Ishikawa (cell line): ENCODE measurements around the gene OARD1.

Source experiments
- EGR1 ChIP-seq: IDR thresholded peaks from 2 replicates; pipeline ENCODE4 v1.6.1; 2012
- EP300 ChIP-seq: IDR thresholded peaks from 2 replicates; pipeline ENCODE4 v1.6.1; 2012; ENCODE audit warnings: borderline replicate concordance
- NFIC ChIP-seq: IDR thresholded peaks from 2 replicates; pipeline ENCODE4 v1.6.1; 2012
- RAD21 ChIP-seq: IDR thresholded peaks from 2 replicates; pipeline ENCODE4 v1.6.1; 2012; ENCODE audit warnings: low read depth
- TAF1 ChIP-seq: IDR thresholded peaks from 2 replicates; pipeline ENCODE4 v1.6.1; 2012; ENCODE audit warnings: low read depth, mild to moderate bottlenecking
- TCF12 ChIP-seq: IDR thresholded peaks from 2 replicates; pipeline ENCODE4 v1.6.1; 2012; ENCODE audit warnings: low read depth
- TF ChIP-seq, protein P1 (sequence below): IDR thresholded peaks from 2 replicates; pipeline ENCODE4 v1.6.1; 2012; ENCODE audit warnings: low read depth, mild to moderate bottlenecking
- TF ChIP-seq, protein P2 (sequence below): IDR thresholded peaks from 2 replicates; pipeline ENCODE4 v1.6.1; 2012

DNA sequence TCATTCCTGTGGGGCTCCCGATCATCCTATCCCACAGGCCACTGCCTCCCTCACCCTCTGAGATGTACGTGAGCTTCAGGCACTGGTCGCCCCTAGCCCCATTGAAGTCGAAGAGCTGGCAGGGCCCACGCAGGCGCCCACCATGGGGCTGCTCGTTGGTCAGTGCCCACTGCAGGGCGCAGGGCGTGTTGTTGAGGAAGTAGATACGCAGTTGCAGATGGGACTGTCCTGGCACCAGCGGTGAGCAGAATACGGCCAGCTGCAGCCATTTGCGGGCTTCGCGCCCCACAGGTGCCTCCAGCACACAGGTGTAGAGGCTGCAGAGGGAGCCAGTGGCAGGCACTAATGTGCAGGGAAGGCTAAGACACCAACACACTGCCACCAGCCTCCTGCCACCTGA, 39.3 kb downstream of the OARD1 start:
- TF ChIP-seq TAF1 = no peak
- TF ChIP-seq, protein P1, sequence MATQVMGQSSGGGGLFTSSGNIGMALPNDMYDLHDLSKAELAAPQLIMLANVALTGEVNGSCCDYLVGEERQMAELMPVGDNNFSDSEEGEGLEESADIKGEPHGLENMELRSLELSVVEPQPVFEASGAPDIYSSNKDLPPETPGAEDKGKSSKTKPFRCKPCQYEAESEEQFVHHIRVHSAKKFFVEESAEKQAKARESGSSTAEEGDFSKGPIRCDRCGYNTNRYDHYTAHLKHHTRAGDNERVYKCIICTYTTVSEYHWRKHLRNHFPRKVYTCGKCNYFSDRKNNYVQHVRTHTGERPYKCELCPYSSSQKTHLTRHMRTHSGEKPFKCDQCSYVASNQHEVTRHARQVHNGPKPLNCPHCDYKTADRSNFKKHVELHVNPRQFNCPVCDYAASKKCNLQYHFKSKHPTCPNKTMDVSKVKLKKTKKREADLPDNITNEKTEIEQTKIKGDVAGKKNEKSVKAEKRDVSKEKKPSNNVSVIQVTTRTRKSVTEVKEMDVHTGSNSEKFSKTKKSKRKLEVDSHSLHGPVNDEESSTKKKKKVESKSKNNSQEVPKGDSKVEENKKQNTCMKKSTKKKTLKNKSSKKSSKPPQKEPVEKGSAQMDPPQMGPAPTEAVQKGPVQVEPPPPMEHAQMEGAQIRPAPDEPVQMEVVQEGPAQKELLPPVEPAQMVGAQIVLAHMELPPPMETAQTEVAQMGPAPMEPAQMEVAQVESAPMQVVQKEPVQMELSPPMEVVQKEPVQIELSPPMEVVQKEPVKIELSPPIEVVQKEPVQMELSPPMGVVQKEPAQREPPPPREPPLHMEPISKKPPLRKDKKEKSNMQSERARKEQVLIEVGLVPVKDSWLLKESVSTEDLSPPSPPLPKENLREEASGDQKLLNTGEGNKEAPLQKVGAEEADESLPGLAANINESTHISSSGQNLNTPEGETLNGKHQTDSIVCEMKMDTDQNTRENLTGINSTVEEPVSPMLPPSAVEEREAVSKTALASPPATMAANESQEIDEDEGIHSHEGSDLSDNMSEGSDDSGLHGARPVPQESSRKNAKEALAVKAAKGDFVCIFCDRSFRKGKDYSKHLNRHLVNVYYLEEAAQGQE = no peak
- no peak for TF ChIP-seq RAD21
- TF ChIP-seq, protein P2, sequence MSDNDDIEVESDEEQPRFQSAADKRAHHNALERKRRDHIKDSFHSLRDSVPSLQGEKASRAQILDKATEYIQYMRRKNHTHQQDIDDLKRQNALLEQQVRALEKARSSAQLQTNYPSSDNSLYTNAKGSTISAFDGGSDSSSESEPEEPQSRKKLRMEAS = no peak
- no peak for TF ChIP-seq EGR1
- no peak for TF ChIP-seq EP300
- TF ChIP-seq NFIC = no peak
- no peak for TF ChIP-seq TCF12
